ENCODE measurements around the gene ACBD6.

- no peak for TF ChIP-seq EZH2 (IDR thresholded peaks at IDR 0.05)
- TF ChIP-seq POLR2AphosphoS5 (IDR thresholded peaks at IDR 0.05; ENCODE audit: borderline replicate concordance, low read depth, low read length): no peak
- TF ChIP-seq FOXP2 (optimal IDR thresholded peaks at IDR 0.05; ENCODE audit: control extremely low read depth, extremely low read length, insufficient read depth): no peak
Measured at GRCh38 chr1:180372728-180373127, 129.6 kb downstream of the ACBD6 start.
